ENCODE data around the gene KLHL3. TPM values are rescaled to one million over a fixed set of nuclear protein-coding genes. Genes with fewer than 3 reads are reported as not detected.
A peak's percentile ranks its signal among the peaks of the same experiment; 100 is the strongest.

The KLHL3 gene
- total RNA-seq, 4 donors from 2014 or later: 11.9 to 26.7 (median 17.9) TPM

DNA sequence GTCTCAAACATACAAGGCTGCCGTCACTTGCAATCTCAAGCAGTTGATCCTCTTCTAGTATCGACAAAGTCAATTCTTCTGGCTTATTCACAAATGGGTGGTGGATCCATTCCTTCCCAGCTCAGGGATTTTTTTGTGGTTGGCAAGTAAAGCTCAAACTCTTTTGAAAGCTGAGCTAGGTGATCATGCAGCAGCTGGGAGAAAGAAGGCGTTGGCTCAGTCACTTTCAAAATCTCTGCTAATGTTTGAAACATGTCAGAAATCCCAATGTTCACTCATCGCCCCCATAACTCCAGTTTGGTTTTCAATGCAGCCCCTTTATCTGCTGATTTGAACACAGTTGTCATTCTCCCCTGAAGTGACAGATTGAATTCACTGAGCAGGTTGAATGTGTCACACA lies 22.2 kb upstream of the KLHL3 start:
- intact Hi-C loops (cut with DNase I): no loop called here

DNA sequence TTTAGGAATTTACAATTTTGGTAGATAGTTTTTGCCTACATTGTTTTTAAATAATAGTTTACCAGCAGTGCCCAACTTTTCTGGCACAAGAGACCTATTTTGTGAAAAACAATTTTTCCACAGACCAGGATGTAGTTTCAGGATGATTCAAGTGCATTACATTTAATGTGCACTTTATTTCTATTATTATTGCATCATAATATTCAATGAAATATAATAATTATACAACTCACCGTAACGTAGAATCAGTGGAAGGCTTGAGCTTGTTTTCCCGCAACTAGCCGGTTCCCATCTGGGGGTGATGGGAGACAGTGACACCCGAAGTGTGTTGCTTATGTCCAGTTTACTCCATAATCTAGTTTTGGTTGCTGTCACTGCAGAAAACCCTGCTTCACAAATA lies 21.7 kb upstream of the KLHL3 start:
- no peaks in the 10 kb centered on the region for H3K36me3 ChIP-seq
- no peak for DNase-seq
- H3K4me1 ChIP-seq: peaks cover 0 to 6% of the 10 kb centered on the region in 2 donors
- H3K27me3 ChIP-seq: no peaks in the 10 kb centered on the region
- H3K27ac ChIP-seq: no peak overlapping the region
- WGBS, 2 donors: 96 to 97% methylated on average over 5 of the region's 5 CpGs
- intact Hi-C loops (cut with DNase I): no loop called here
- no peak overlapping the region for H3K4me3 ChIP-seq (replicated peaks in 1 of 3)
- TF ChIP-seq, protein P1, sequence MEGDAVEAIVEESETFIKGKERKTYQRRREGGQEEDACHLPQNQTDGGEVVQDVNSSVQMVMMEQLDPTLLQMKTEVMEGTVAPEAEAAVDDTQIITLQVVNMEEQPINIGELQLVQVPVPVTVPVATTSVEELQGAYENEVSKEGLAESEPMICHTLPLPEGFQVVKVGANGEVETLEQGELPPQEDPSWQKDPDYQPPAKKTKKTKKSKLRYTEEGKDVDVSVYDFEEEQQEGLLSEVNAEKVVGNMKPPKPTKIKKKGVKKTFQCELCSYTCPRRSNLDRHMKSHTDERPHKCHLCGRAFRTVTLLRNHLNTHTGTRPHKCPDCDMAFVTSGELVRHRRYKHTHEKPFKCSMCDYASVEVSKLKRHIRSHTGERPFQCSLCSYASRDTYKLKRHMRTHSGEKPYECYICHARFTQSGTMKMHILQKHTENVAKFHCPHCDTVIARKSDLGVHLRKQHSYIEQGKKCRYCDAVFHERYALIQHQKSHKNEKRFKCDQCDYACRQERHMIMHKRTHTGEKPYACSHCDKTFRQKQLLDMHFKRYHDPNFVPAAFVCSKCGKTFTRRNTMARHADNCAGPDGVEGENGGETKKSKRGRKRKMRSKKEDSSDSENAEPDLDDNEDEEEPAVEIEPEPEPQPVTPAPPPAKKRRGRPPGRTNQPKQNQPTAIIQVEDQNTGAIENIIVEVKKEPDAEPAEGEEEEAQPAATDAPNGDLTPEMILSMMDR (IDR thresholded peaks at IDR 0.05): no peak
- TF ChIP-seq POLR2A (IDR thresholded peaks at IDR 0.05): no peak
- H3K9me3 ChIP-seq: no peaks in the 10 kb centered on the region

More for the DNA sequence above, 22.2 kb upstream of the KLHL3 start:
- no peaks in the 10 kb centered on the region for H3K36me3 ChIP-seq
- H3K27me3 ChIP-seq: no peaks in the 10 kb centered on the region
- no peak overlapping the region for H3K4me3 ChIP-seq (replicated peaks in 1 of 3)
- TF ChIP-seq POLR2A (IDR thresholded peaks at IDR 0.05): no peak
- TF ChIP-seq, protein P1 (IDR thresholded peaks at IDR 0.05): no peak
- no peak overlapping the region for H3K27ac ChIP-seq
- H3K4me1 ChIP-seq: peaks cover 0 to 6% of the 10 kb centered on the region in 2 donors
- no peaks in the 10 kb centered on the region for H3K9me3 ChIP-seq
- WGBS, 2 donors: 87 to 93% methylated on average over 4 of the region's 4 CpGs
- no peak for DNase-seq

DNA sequence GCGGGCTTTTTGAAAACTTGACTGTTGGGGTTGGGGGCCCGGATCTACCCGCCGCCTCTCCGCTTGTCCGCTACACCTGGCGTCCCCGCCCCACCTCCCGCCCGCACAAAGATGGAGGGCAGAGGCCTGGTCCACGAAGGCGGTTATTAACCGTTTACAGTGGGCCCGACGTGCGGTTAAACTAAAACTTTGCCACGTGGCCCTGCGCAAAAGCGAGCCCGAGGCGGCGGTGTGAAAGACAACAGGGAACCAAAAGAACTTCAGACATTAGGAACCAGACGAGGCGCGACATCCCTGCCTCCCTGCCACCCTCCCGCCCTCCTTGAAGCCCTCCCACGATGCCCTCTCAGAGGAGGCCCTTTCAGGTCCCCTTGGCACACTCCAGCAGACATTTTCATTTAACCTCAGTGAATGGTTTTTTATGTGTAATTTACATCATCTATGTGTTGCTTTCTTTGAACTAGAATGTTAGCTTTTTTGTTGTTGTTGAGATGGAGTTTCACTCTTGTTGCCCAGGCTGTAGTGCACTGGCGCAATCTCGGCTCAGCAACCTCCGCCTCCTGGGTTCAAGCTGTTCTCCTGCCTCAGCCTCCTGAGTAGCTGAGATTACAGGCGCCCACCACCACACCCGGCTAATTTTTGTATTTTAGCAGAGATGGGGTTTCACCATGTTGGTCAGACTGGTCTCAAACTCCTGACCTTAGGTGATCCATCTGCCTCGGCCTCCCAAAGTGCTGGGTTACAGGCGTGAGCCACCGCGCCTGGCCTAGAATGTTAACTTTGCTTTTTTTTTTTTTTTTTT lies 19.3 kb upstream of the KLHL3 start:
- Histone ChIP-seq H3K9me3 (no peaks in the 10 kb centered on the region), H3K27me3 (no peaks in the 10 kb centered on the region), H3K36me3 (no peaks in the 10 kb centered on the region), H3K27ac (peak overlapping the region; percentile 100), H3K4me3 (replicated peaks in 1 of 3) (peak overlapping the region; percentile 37 to 92 (median 39)), H3K4me1 (peaks cover 5 to 18% of the 10 kb centered on the region in 2 donors)
- 33 to 41% methylated on average over 23 to 29 of the region's 36 CpGs for WGBS, 2 donors
- DNase-seq: no peak
- no peak for TF ChIP-seq POLR2A (IDR thresholded peaks at IDR 0.05)
- TF ChIP-seq, protein P1 (IDR thresholded peaks at IDR 0.05): no peak
- intact Hi-C loops (cut with DNase I): loop anchor here (5.0 kb wide), 1 partner anchor 277 kb away; the partner anchor contains the start of gene FAM13B

DNA sequence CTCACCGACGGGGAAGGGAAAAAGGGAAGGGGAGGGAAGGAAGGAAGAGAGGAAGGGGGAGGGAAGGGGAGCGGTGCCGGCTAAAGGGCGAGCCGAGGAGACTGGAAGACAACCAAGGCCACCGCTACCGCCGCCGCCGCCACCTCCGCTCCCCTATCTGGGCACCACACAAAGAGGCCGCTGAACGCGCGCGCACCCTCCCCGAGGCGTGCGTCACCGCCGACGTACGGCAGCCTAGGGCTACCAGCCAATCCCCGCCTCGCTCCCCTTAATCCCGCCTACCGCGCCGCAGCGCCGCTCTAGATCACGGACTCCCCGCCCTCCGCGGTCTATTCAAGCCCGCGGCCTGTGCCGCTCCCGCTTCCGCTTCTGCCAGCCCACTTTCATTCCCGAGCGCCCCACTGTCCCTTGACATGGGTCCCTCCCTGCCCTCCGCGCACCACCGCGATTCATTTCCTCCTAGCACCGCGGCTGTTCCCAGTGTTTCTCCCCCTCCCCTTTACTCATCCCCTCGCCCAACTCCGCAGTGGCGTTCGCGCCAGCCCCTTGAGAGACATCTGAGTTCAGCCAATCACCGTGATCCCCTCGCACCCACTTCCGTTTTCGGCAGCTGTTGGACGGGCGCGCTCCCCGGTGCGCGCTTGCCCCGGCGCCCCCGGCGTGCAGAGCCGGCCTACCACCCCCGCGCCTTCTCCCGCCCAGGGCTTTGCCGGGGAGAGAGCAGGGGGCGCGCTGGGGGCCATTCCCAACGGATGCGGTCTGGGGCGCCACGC lies 18.5 kb upstream of the KLHL3 start, which contains the start of gene HNRNPA0:
HNRNPA0 (minus strand) TSS at position 176 of the 773 bp plus-strand sequence. CDS start 297 bp downstream, outside the sequence.
- TF ChIP-seq POLR2A (IDR thresholded peaks at IDR 0.05): peak; percentile 96 to 99
- TF ChIP-seq, protein P1 (IDR thresholded peaks at IDR 0.05): peak in 1 of 6 experiments; percentile 26
- Histone ChIP-seq H3K4me1 (peaks cover 5 to 18% of the 10 kb centered on the region in 2 donors), H3K4me3 (replicated peaks in 1 of 3) (peak within 1 kb of the TSS; percentile 49 to 92 (median 89)), H3K36me3 (no peaks in the 10 kb centered on the region), H3K9me3 (no peaks in the 10 kb centered on the region), H3K27me3 (no peaks in the 10 kb centered on the region), H3K27ac (peak within 1 kb of the TSS; percentile 100)
- peak; percentile 96 to 97 for DNase-seq
- intact Hi-C loops (cut with DNase I): loop anchor here (5.0 kb wide), 1 partner anchor 278 kb away; the partner anchor contains the start of gene FAM13B
- WGBS, 2 donors: 0 to 1% methylated on average over 38 to 61 of the region's 79 CpGs
